ENCODE results near the gene ROBO1. TPM values are rescaled to one million over a fixed set of nuclear protein-coding genes. Genes with fewer than 3 reads are reported as not detected.

The ROBO1 gene
- polyA plus RNA-seq, 1 experiment: 33.9 TPM

DNA sequence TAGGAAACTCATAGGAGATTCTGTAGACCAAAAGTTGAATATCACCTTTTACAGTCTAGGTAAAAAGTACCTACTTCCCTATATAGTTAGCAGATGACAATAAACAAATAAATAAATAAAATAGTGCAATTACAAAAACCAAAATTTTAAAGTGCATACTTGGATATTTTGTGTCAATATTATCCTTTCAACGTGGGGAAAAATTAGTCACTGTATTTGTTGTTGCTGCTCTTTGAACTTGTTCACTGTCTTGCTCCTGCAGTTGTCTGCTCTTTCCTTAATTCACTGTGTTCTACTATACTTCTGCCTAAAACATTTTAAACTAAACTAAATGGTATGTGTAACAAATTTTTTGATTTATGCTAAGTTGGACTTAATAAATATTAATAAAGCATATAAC is 889.0 kb downstream of the ROBO1 start:
- Histone ChIP-seq H3K27me3 (ENCODE audit: control insufficient read depth, insufficient read depth, low read length) (no peaks in the 10 kb centered on the region), H3K4me3 (ENCODE audit: low read depth, low read length) (no peak overlapping the region), H3K36me3 (ENCODE audit: control insufficient read depth, insufficient read depth, low read length) (no peaks in the 10 kb centered on the region)
- ChIA-PET POLR2A (no interaction called here), CTCF (no interaction called here)
- TF ChIP-seq, protein P1, sequence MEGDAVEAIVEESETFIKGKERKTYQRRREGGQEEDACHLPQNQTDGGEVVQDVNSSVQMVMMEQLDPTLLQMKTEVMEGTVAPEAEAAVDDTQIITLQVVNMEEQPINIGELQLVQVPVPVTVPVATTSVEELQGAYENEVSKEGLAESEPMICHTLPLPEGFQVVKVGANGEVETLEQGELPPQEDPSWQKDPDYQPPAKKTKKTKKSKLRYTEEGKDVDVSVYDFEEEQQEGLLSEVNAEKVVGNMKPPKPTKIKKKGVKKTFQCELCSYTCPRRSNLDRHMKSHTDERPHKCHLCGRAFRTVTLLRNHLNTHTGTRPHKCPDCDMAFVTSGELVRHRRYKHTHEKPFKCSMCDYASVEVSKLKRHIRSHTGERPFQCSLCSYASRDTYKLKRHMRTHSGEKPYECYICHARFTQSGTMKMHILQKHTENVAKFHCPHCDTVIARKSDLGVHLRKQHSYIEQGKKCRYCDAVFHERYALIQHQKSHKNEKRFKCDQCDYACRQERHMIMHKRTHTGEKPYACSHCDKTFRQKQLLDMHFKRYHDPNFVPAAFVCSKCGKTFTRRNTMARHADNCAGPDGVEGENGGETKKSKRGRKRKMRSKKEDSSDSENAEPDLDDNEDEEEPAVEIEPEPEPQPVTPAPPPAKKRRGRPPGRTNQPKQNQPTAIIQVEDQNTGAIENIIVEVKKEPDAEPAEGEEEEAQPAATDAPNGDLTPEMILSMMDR (IDR thresholded peaks at IDR 0.05; ENCODE audit: insufficient read depth, low read depth, low read length): no peak
- no peak for DNase-seq (ENCODE audit: low read depth)

DNA sequence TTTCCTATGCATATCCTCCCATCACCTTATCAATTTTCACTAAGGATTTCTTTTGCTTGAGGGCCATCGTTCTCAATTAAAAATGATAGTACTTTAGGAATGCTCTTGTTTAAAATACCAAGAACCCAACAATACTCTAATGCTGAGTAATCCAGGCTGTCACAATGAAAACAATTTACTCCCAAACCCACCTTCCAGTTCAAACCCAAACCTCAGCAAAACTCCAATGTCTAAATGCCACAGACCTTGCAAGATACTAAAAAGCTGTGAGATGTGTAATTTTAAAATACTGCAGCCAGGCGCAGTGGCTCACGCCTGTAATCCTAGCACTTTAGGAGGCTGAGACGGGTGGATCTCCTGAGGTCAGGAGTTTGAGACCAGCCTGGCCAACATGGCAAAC is 889.8 kb downstream of the ROBO1 start:
- TF ChIP-seq, protein P1 (IDR thresholded peaks at IDR 0.05; ENCODE audit: insufficient read depth, low read depth, low read length): no peak
- H3K36me3 ChIP-seq (ENCODE audit: control insufficient read depth, insufficient read depth, low read length): no peaks in the 10 kb centered on the region
- ChIA-PET CTCF (no interaction called here), POLR2A (no interaction called here)
- no peak overlapping the region for H3K4me3 ChIP-seq (ENCODE audit: low read depth, low read length)
- no peaks in the 10 kb centered on the region for H3K27me3 ChIP-seq (ENCODE audit: control insufficient read depth, insufficient read depth, low read length)
- no peak for DNase-seq (ENCODE audit: low read depth)

DNA sequence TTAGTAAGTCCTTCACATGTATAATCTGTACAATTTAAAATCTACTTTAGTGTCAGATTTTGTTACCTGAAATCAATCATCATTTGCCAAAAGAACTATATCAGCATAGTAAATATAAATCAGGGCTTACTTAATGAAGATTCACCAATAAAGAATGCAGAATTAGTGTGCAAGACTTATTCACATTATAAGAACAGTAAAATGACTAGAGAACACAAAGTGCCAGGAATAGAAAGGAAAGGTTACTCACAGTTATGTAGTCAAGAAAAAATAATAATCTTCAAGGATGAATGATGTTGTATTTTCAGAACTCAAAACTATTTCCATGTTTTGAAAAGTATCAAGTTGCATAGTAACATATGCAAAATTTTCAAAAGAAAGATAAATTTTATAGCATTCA is 891.9 kb downstream of the ROBO1 start:
- H3K36me3 ChIP-seq (ENCODE audit: control insufficient read depth, insufficient read depth, low read length): no peaks in the 10 kb centered on the region
- no peak for DNase-seq (ENCODE audit: low read depth)
- TF ChIP-seq, protein P1 (IDR thresholded peaks at IDR 0.05; ENCODE audit: insufficient read depth, low read depth, low read length): no peak
- CTCF ChIA-PET: no interaction called here
- H3K4me3 ChIP-seq (ENCODE audit: low read depth, low read length): no peak overlapping the region
- H3K27me3 ChIP-seq (ENCODE audit: control insufficient read depth, insufficient read depth, low read length): no peaks in the 10 kb centered on the region
- POLR2A ChIA-PET: no interaction called here

DNA sequence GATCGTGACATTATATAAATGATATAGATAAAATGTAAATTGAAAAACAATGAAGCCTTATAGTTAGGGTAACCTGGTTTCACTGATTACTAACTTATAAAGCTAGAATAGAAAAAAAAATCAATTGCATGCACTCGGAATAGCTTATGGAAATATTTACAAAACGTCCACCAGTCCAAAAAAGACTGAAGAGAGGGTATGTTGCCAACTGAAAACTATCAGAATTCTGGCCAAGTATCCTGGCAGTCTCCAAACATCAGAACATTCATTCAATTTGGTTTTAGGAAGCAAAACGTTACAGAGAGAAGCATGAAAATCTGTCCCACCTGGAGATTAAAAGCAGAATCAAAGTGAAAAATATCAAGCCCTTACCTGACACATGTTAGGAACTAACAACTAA is 892.4 kb downstream of the ROBO1 start:
- no peak for DNase-seq (ENCODE audit: low read depth)
- H3K4me3 ChIP-seq (ENCODE audit: low read depth, low read length): no peak overlapping the region

DNA sequence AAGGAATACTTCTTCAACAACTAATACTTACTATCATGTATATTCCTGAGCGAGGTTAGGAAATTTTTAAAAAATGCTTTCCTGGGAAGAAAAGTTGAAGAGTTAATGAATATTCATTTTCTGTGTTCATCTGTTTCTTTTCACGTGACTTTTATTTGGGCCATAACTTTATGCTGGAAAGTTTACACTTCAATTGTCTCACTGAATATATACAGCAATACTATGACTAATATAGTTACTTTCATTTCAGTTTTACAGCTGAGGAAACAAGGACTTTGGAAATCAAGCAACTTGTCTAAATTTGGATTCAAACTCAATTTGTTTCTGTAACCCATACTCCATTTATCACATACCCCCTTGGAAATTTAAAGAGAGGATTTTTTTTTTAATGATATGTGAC is 894.2 kb downstream of the ROBO1 start:
- POLR2A ChIA-PET: no interaction called here
- TF ChIP-seq, protein P1 (IDR thresholded peaks at IDR 0.05; ENCODE audit: insufficient read depth, low read depth, low read length): no peak
- CTCF ChIA-PET: no interaction called here
- Histone ChIP-seq H3K27me3 (ENCODE audit: control insufficient read depth, insufficient read depth, low read length) (no peaks in the 10 kb centered on the region), H3K4me3 (ENCODE audit: low read depth, low read length) (no peak overlapping the region), H3K36me3 (ENCODE audit: control insufficient read depth, insufficient read depth, low read length) (no peaks in the 10 kb centered on the region)
- DNase-seq (ENCODE audit: low read depth): no peak

More for the DNA sequence above, 892.4 kb downstream of the ROBO1 start:
- ChIA-PET POLR2A (no interaction called here), CTCF (no interaction called here)
- H3K36me3 ChIP-seq (ENCODE audit: control insufficient read depth, insufficient read depth, low read length): no peaks in the 10 kb centered on the region
- H3K27me3 ChIP-seq (ENCODE audit: control insufficient read depth, insufficient read depth, low read length): no peaks in the 10 kb centered on the region
- TF ChIP-seq, protein P1 (IDR thresholded peaks at IDR 0.05; ENCODE audit: insufficient read depth, low read depth, low read length): no peak

Data from BJ (cell line).